ENCODE data around the gene HACD4.

Gene HACD4

GRCh38 chr9:20950707-20951106 is 80.7 kb downstream of the HACD4 start:
- TF ChIP-seq GATA3 (IDR thresholded peaks at IDR 0.05; ENCODE audit: low read depth, low read length): no peak
- no peak for TF ChIP-seq GATA2 (IDR thresholded peaks at IDR 0.05; ENCODE audit: low read depth, low read length)

All from SH-SY5Y (cell line).